ENCODE data around the gene PPOX.

PPOX gene

DNA sequence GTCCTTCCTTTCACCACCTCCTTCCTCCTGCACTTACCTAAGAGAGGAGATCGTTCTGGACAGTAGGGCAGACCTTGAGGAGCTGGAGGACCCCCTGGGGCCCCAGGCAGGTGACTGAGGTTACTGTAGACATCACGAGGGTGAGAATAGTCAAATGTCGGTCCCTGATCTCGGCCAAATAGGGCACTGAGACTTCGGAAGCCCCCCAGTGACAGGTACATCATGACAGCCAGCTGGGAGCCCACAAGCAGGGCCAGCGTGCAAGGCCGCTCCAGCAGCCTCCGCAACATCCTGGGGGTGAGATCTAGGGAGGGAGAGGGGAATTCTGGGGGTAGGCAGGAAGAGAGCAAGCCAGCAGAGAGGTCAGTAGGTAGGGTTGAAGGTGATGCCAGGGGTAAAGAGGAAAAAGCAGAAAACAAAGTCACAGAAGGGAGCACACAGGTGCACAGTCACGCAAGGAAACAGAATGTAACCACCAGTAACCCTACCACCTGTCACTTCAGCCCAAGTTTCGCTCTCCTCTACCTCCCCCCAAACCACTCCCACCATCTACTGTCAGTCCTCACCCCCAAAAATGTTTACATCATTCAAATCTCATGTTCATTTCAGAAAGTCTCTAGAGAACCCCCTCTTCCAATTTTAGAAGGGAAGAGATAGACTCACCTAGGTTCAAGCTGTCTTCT, 9.7 kb downstream of the PPOX start:
- H3K4me3 ChIP-seq (ENCODE audit: low read depth, low read length, poor library complexity, severe bottlenecking) = peak overlapping the region; percentile 74
- peaks cover 31% of the 10 kb centered on the region for H3K4me1 ChIP-seq (ENCODE audit: insufficient read depth, low read length, severe bottlenecking)
- H3K4me2 ChIP-seq (ENCODE audit: low read length) = peak overlapping the region; percentile 97
- peaks cover 45% of the 10 kb centered on the region for H3K36me3 ChIP-seq (ENCODE audit: insufficient read depth, low read length)
- TF ChIP-seq, protein P1, sequence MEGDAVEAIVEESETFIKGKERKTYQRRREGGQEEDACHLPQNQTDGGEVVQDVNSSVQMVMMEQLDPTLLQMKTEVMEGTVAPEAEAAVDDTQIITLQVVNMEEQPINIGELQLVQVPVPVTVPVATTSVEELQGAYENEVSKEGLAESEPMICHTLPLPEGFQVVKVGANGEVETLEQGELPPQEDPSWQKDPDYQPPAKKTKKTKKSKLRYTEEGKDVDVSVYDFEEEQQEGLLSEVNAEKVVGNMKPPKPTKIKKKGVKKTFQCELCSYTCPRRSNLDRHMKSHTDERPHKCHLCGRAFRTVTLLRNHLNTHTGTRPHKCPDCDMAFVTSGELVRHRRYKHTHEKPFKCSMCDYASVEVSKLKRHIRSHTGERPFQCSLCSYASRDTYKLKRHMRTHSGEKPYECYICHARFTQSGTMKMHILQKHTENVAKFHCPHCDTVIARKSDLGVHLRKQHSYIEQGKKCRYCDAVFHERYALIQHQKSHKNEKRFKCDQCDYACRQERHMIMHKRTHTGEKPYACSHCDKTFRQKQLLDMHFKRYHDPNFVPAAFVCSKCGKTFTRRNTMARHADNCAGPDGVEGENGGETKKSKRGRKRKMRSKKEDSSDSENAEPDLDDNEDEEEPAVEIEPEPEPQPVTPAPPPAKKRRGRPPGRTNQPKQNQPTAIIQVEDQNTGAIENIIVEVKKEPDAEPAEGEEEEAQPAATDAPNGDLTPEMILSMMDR (IDR thresholded peaks at IDR 0.05; ENCODE audit: low read length) = no peak
- no peaks in the 10 kb centered on the region for H3K9me2 ChIP-seq (ENCODE audit: low read depth, low read length)
- H3K9me3 ChIP-seq (ENCODE audit: low read length) = no peaks in the 10 kb centered on the region
- peak overlapping the region; percentile 70 for H3K9ac ChIP-seq (ENCODE audit: low read length)
- H3K27me3 ChIP-seq (ENCODE audit: insufficient read depth, low read length) = no peaks in the 10 kb centered on the region
- no peak overlapping the region for H2AFZ ChIP-seq (ENCODE audit: low read length)
- H3K27ac ChIP-seq (ENCODE audit: low read depth, low read length, poor library complexity, severe bottlenecking) = peak overlapping the region; percentile 83
- H3F3A ChIP-seq (ENCODE audit: insufficient read depth, low read length) = no peaks in the 10 kb centered on the region
- no peaks in the 10 kb centered on the region for H4K20me1 ChIP-seq (ENCODE audit: insufficient read depth, low read length)
- H3K79me2 ChIP-seq (ENCODE audit: insufficient read depth, low read length) = no peaks in the 10 kb centered on the region

DNA sequence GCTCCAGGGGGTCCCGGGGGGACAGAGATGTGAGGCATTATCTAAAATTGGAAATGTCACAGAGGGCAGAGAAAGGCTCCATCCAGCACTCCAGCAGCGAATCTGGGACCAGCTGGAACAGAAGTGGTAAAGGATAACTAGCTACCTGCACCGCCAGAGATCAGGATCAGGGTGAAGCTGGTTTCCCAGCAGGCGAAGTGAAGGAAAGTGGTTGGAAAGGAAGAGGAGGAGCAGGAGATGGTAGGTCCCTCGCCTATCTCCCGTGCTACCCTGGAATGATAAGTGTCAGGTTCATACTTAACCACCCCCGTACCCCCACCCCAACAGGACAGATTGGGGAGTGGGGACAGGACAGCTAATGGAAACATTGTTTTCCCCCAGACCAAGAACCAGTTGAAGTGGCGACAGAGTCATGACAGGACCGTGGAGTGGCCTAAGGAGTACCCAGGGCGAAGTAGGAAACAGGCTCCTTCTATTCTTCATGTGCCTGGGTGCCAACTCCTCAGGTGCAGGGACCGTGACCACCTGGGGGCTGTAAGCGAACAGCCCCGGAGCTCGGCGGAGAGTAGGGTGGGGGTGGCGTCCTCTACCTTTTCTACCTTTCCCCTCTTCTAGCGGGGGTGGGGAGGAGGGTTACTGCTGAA, 10.4 kb downstream of the PPOX start:
- H3K27ac ChIP-seq (ENCODE audit: low read depth, low read length, poor library complexity, severe bottlenecking) = peak overlapping the region; percentile 83
- no peaks in the 10 kb centered on the region for H3K9me2 ChIP-seq (ENCODE audit: low read depth, low read length)
- peaks cover 31% of the 10 kb centered on the region for H3K4me1 ChIP-seq (ENCODE audit: insufficient read depth, low read length, severe bottlenecking)
- H2AFZ ChIP-seq (ENCODE audit: low read length) = no peak overlapping the region
- H3K4me3 ChIP-seq (ENCODE audit: low read depth, low read length, poor library complexity, severe bottlenecking) = peak overlapping the region; percentile 74
- no peaks in the 10 kb centered on the region for H3K9me3 ChIP-seq (ENCODE audit: low read length)
- H3K36me3 ChIP-seq (ENCODE audit: insufficient read depth, low read length) = peaks cover 38% of the 10 kb centered on the region
- peak overlapping the region; percentile 97 for H3K4me2 ChIP-seq (ENCODE audit: low read length)
- H4K20me1 ChIP-seq (ENCODE audit: insufficient read depth, low read length) = no peaks in the 10 kb centered on the region
- no peaks in the 10 kb centered on the region for H3F3A ChIP-seq (ENCODE audit: insufficient read depth, low read length)
- TF ChIP-seq, protein P1 (IDR thresholded peaks at IDR 0.05; ENCODE audit: low read length) = no peak
- TF ChIP-seq EZH2 (IDR thresholded peaks at IDR 0.05; ENCODE audit: borderline replicate concordance, low read length) = no peak
- no peaks in the 10 kb centered on the region for H3K27me3 ChIP-seq (ENCODE audit: insufficient read depth, low read length)
- peak overlapping the region; percentile 70 for H3K9ac ChIP-seq (ENCODE audit: low read length)
- no peaks in the 10 kb centered on the region for H3K79me2 ChIP-seq (ENCODE audit: insufficient read depth, low read length)

DNA sequence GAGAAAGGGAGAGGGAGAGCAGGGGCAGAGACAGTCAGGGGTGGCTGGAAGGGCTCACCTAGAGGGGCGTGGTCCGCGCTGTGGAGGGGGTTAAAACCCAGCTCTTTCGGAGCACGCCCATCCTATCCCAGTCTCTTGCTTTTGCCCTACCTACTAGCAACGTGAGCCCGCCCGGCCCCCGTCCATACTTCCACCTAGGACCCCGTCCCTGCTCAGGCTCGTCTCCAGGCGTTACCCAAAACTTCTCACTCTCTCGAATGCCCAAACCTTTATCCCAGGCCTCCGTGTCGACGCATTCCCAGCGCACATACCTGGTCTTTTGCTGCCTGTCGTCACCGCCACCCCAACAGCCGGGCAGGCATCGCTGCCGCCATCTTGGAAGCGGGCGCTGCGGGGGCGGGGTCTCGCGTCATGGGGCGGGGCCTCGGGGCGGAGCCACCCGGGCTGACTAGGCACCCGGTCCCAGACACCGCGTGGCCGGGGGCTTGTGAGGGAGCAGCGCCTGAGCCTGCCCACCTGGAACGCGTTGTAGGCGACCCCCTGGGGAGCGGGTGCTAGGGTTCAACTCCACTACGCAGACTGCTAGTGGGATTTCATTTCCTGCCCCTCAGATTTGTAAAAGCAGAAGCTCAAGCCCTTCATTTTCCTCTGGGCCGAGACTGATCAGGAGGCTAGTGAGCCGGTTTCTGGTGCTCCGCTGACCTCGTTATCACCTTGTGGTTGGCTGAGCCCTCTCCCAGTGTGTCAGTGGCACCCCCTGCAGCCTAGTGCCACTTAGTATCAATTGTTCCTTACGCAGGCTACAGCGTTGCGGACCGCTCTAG, 11.1 kb downstream of the PPOX start, which contains the start of gene B4GALT3:
TSS of gene B4GALT3 (minus strand) at position 396 of the 824 bp plus-strand sequence. CDS start 1,447 bp downstream, outside the sequence.
- peak within 1 kb of the TSS; percentile 87; the same call in 1 of the 2 replicates for H2AFZ ChIP-seq (ENCODE audit: low read length)
- peak within 1 kb of the TSS; percentile 83 for H3K27ac ChIP-seq (ENCODE audit: low read depth, low read length, poor library complexity, severe bottlenecking)
- no peaks in the 10 kb centered on the region for H3K9me3 ChIP-seq (ENCODE audit: low read length)
- no peaks in the 10 kb centered on the region for H3F3A ChIP-seq (ENCODE audit: insufficient read depth, low read length)
- H3K36me3 ChIP-seq (ENCODE audit: insufficient read depth, low read length) = peaks cover 31% of the 10 kb centered on the region
- no peaks in the 10 kb centered on the region for H3K9me2 ChIP-seq (ENCODE audit: low read depth, low read length)
- H3K27me3 ChIP-seq (ENCODE audit: insufficient read depth, low read length) = no peaks in the 10 kb centered on the region
- H4K20me1 ChIP-seq (ENCODE audit: insufficient read depth, low read length) = no peaks in the 10 kb centered on the region
- peak within 1 kb of the TSS; percentile 74 for H3K4me3 ChIP-seq (ENCODE audit: low read depth, low read length, poor library complexity, severe bottlenecking)
- peak within 1 kb of the TSS; percentile 70 for H3K9ac ChIP-seq (ENCODE audit: low read length)
- no peak for TF ChIP-seq EZH2 (IDR thresholded peaks at IDR 0.05; ENCODE audit: borderline replicate concordance, low read length)
- TF ChIP-seq, protein P1 (IDR thresholded peaks at IDR 0.05; ENCODE audit: low read length) = peak; percentile 58
- H3K4me2 ChIP-seq (ENCODE audit: low read length) = peak within 1 kb of the TSS; percentile 97
- peaks cover 34% of the 10 kb centered on the region for H3K4me1 ChIP-seq (ENCODE audit: insufficient read depth, low read length, severe bottlenecking)
- H3K79me2 ChIP-seq (ENCODE audit: insufficient read depth, low read length) = no peaks in the 10 kb centered on the region

All from OCI-LY1 (cell line).